HG03103 (cell line): ENCODE results near the gene MOGAT3.

Experiments
- ATAC-seq: cut with Tn5 transposase; IDR thresholded peaks from one replicate; pipeline ENCODE4 v1.9.1; 2021; ENCODE audit warnings: low read depth; ENCODE audit not compliant: unreplicated experiment

MOGAT3 gene

DNA sequence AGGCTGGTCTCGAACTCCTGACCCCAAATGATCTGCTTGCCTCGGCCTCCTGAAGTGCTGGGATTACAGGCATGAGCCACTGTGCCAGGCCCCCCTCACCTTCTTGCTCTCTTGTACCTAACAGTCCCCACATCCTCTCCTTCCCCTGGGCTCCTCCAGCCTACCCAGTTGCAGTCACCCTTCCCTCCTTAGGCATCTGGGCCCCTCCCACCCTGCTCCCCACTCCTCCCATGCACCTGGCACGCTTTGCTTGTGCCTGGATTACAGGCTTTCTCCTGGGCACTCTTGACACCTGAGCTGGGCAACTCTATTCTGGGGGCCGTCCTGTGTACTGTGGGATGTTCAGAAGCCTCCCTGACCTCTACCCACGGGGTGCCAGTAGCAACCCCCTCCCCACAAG is 33.8 kb upstream of the MOGAT3 start:
- ATAC-seq = no peak

DNA sequence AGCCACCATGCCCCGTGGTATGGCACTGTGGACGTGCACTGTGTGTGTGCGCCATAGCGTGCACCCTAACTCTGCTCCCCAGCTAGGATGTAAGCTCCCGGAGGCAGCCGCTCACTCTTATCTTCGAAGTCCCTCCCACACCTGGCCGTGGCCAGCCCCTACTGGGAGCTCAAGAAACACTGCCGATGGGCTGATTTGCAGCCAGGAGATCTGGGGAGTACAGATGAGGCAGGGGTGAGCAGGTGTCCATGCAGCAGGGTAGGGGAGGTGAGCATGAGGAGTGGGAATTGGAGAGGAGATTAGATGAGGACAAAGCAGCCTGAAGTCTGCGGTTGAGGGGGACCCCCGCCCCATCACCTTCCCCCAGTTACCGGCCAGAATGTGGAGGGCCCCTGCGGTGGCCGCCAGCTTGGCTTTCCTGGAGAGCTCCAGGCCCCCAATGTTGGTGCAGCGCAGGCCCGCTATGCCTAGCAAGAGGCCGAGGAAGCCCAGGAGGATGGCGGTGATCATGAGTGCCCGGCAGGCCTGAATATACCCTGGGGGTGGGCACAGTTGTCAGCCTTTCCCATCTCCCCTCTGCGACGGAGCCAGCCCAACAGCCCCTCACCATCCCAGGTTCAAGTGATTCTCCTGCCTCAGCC is 33.2 kb upstream of the MOGAT3 start:
- no peak for ATAC-seq

DNA sequence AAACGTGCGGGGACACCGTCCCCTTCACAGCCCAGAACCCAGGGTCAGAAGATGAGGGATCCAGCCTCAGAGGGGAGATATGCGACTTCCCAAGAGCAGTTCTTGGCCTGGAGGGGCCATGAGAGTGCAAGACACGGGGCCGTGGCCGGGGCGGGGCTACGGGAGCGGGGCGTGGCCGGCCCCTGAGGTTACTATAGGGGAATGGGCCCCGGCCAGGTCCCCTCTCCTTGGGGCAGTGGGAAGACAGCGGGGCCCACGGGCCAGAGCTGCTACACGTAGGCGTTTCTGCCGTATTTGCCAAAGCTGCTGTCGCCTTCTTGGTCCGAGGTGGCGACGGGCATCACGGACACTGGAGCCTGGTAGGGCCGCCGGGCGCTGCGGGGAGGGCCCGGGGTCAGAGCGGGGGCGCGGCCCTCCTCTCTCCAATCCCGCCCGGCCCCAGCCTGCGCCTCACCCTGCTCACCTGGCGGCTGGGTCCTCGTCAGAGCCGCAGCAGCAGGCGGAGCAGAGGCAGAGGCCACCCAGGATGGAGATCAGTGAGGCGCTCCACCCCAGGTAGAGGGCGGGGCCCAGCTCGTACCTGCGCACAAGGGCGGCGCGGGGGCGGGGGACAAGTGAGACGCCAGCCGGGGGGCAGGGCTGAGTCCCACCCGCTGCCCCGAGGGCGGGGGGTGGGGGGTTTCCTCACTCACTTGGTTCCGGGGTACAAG is 31.5 kb upstream of the MOGAT3 start:
- ATAC-seq = no peak

DNA sequence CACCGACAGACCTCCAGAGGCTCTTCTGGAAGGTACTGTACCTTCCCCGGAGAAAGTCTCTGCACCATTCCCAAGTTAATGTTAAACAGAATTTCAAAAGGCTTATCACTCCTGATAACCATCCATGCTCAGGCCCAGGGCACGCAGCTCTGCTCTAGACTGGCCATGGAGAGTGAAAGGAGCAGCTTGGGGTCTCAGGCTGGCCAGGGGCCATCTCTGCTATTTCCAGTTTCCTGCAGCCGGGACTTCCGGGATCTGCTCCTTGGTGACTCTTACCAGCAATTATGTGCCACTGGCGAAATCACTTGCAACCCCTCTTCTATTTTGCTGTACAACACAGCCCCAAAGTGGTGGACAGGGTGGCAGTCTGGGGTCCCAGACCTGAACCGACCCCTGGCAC is 30.8 kb upstream of the MOGAT3 start:
- ATAC-seq = no peak

DNA sequence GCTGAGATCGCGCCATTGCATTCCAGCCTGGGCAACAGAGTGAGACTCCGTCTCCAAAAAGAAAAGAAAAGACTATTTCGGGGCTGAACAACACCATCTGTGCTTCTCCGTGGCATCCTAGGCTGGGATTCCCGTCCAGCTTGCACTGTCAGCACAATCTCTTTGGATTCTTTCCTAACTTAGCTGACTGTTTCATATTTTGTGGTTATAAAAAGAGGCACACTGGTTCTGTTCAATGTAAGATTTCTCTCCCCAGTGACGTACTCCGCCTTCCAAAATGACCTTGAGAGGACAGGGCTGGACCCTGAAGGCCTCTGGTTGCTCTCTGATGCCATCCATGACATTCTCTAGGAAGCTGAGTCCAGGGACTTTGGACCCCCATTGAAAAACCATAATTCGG is 25.9 kb upstream of the MOGAT3 start:
- no peak for ATAC-seq

DNA sequence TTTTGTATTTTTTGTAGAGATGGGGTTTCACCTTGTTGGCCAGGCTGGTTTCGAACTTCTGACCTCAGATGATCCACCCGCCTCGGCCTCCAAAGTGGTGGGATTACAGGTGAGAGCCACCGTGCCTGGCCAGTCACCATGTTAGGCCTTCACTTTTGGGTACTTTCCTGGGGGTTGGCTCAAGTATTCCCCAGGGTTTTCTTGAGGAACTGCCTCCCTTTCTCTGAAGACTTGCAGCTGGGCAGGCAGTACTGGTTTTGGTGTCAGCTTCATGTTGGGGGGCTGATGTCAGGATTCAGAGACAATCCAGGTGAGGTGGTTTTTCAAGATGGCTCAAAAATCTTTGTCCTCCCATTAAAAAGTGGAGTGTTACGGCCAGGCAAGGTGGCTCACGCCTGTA is 24.8 kb upstream of the MOGAT3 start:
- no peak for ATAC-seq

DNA sequence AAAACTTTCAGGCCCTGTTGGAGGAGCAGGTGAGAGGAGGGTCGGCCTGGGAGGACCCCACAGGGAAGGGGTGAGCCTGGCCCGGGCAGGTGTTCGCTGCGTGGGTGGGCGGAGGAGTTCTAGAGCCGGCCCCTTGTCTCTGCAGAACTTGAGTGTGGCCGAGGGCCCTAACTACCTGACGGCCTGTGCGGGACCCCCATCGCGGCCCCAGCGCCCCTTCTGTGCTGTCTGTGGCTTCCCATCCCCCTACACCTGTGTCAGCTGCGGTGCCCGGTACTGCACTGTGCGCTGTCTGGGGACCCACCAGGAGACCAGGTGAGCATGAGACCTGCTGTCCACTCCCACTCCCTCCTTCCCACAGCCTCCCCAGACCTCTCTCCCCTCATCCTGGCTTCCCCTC is 22.7 kb upstream of the MOGAT3 start:
- ATAC-seq = no peak

DNA sequence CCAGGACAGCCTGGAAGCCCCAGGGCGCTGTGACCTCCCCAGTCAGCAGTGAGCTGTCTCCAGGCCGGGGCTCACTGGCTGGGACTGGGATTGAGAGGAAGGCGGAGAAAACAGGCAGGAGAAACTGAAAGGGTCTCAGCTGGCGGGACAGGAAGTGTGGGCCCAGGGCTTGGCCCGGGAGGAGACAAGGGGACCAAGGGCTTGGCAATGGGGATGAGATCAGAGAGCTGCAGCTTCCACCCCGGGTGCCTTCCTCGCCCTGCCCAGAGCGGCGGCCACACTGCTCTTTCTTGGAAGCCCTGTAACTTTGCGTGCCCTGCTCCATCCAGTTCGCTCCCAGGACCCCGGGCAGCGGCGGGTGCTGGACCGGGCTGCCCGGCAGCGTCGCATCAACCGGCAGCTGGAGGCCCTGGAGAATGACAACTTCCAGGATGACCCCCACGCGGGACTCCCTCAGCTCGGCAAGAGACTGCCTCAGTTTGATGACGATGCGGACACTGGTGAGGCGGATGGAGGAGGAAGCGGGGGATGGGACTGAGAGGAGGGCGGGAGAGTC is 21.5 kb upstream of the MOGAT3 start:
- no peak for ATAC-seq

DNA sequence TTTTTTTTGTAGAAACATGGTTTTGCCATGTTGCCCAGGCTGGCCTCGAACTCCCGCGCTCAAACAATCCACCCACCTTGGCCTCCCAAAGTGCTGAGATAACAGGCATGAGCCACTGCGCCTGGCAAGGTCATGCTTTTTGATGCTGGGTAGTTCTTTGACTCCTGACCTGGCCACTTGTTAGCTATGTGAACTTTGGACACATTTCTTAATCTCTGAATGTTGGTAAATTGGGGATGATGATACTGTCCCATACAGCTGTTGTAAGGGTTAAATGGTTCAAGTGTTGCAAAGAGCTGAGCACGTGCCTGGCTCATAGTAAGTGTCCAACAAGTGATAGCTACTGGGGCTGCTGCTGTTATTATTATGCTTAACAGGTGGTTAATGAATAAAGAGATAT is 19.5 kb upstream of the MOGAT3 start:
- no peak for ATAC-seq

DNA sequence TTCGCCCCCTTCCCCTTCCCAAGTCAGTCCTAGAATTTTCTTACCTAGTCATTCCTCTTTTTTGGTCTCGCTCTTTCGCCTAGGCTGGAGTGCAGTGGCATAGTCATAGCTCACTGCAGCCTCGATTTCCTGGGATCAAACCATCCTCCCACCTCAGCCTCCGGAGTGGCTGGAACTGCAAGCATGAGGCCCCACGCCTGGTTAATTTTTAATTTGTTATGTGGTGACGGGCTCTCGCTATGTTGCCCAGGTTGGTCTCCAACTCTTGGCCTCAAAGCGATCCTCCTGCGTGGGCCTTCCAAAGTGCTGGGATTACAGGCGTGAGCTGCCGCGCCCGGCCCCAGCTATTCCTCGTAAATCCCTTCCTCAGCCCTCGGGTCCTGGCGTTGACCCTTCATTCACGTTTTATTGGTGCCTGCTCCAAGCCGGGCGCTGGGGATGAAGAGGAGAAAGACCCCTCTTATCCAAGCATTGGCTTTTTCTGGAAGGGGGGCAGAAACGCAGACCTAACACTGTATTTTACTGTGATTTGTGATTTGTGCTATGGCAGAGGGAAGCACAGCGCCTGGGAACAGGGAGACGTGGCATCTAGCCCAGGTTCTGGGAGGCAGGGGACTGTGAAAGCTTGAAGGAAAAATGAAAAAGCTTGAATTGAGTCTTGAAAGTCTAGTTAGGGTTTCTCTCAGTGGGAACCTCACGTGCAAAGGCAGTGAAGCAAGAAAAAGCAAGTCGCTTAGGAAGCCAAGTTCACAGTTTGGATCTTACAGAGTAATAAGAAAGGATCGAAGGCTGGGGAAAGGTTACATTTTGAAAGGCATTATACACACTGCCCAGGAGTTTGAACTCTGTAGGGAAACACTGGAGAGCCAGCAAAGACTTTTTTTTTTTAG is 17.6 kb upstream of the MOGAT3 start:
- no peak for ATAC-seq

DNA sequence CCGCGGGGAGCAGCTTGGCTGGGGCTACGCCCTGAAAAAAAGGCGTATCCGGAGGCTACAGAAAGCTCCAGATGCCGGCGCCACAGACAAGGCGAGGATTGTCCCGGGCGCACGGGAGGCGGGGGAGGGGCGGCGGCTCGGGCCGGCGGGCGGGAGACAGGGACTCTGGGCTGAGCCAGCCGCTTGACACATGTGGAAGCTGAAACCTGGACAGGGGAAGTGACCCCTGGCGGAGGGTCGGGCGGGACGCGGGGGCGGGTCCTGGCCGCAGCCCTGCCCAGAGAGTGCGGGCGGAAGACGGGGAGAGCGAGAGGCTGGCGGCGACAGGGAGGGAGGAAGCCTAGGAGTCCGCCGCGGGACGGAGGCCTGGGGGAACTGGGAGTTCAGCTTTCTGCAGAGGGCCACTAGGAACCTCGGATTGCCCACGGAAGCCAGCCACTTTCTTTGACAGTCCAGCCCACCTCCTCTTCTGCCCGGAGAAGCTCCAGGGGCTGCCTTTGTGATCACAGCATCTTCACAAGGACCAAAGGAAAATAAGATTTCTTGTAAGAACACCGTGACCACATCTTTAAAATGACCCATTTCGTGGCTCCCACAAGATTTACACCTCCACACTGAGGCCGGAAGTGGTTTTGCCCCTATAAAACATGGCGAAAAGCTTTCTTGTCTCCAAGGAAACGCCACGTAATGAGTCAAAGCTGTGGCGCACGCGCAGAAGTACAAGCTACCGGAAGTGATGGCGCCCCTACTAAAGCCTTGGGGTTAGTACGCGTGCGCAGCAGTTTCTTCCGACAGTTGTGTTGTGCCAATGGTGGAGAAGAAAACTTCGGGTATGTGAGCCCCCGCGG is 16.8 kb upstream of the MOGAT3 start, which contains the start of the genes PLOD3 and ZNHIT1:
TSS of gene PLOD3 (minus strand) at position 194 of the 848 bp plus-strand sequence. CDS start 307 bp downstream, outside the sequence.
TSS of gene ZNHIT1 (plus strand) at position 778 of the 848 bp plus-strand sequence. CDS start at position 809, 31 bp downstream.
- peak; percentile 62 for ATAC-seq

DNA sequence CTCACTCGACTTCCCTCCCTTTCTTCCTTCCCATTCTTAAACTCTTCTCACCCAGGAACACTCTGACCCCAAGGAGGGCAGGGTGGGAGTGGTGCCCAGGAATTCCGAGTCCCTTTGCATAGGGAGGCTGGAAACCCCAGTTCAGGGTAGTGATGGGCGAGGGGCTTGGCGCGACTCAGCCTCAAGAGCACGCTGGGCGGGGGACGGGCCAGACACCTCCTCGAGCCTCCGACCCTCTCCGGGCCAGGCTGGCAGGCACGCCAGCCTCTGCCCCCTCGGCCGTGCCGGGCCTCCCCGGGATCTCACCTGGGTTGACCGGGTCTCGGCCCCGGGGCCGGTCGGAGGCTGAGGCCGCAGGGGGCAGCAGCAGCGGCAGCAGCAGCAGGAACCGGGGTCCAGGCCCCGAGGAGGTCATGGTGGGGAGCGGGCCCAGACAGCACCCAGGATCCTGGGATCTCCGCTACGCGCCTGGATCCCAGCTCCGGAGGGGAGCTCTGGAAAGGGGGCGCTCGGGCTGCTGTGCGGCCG is 16.1 kb upstream of the MOGAT3 start:
- peak; percentile 7 for ATAC-seq

DNA sequence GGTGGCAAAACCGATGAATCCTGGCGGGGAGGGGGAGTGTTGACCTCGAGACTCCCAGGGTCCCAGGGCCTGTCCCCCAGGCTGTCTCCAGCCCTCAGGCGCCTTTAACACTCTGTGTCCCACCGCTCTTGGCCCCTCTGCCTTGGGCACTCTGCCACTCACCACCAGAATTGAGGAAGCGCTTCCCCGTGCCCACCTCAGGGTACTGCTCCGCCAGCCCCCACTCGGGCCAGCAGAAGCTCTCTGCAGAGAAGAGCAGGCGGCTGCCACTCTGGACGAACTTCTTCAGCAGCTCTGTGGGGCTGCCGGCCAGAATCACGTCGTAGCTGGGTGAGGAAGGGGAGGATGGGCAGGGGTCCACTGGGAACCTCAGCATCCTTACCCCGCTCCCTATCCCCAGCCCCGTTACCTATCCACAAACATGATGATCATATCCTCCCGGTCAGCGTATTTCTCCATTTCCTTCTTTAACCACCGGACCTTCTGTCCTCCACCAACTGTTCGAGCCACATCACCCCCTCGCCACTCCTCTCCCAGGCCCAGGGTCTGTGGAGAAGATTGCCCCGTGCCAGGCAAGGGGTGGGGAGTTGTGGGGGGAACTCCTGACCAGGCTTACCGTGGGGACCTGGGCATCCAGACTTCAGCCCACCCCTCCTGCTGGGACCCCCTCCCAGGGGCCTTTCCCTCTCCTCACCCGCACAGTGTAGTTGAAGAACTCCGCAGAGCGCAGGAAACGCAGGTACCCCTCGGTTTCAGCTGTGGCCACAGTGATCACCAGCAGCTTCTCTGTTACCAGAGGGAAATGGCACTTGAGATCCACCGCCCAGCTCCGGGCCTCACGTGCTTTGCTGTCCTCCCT is 15.4 kb upstream of the MOGAT3 start:
- ATAC-seq = no peak

DNA sequence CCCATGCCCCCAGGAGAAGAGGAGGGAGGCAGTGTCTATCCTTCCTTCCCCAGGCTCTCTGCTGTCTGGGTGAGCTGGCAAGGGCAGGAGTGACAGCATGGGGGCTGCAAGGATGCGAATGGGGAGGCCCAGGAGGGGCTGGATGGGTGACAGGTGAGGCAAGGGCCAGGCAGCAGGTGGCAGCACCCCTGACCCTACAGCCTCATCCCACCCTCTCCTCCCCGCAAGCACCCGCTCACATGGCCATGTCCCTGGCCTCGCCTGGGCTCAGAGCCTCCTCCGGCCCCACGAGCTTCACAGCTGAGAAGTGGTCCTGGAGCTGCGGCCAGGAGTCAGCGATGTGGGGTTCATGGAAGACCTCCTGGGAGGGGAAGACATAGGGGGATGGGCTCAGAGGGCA is 11.2 kb upstream of the MOGAT3 start:
- no peak for ATAC-seq

DNA sequence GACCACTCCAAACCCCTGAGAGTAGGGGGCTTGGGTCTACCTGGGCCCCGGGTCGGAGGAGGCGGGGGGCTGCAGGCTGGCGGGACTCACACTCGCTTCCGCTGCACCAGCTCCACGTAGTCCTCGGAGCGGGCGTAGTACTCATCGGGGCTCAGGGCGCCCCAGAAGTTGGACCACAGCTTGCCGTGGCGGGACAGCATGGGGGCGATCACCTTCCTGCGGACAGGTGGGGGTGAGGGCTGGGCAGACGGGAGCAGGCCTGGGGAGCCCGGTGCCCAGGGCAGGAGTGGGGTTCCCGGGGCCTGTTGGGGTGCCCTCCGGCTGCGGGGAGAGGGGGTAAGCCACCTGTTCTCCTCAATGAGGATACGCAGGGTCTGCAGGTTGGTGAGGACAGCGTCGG is 10.7 kb upstream of the MOGAT3 start:
- no peak for ATAC-seq

DNA sequence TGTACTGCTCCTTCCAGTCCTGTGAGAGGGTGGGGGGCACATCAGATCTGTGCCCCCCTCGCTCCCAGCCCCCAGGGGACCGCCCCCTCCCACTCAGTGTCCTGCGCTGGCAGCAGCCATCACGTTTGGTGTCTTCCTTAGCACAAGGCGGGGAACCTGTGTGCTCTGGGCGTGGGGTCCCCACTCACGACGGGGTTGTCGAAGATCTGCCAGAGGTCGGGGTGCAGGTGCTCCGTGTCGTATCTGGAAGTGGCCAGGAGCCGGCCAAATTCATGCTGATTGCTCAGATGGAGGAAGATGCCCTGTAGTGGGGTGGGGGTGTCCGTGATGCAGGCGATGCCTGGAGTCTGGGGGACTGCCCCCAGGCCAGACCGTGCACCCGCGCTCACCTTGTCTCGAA is 9.3 kb upstream of the MOGAT3 start:
- ATAC-seq = no peak

DNA sequence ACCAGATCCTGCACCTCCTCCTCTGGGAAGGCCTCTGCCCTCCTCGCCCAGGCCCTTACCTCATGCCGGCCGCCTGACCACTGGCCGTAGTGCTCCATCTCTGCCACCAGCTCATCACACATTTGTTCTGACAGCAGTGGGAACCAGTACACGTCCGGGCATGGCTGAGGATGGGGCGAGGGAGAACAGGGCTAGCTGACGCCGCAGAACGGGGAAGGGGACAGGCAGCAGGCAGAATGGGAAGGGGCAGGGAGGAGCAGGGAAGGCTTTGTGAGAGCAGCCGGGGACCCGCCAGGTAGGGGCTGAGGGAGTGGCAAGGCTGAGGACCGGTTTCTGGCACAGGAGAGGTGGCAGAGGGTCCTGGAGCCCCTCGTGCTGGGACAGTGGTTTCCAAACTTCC is 8.0 kb upstream of the MOGAT3 start:
- ATAC-seq = no peak

DNA sequence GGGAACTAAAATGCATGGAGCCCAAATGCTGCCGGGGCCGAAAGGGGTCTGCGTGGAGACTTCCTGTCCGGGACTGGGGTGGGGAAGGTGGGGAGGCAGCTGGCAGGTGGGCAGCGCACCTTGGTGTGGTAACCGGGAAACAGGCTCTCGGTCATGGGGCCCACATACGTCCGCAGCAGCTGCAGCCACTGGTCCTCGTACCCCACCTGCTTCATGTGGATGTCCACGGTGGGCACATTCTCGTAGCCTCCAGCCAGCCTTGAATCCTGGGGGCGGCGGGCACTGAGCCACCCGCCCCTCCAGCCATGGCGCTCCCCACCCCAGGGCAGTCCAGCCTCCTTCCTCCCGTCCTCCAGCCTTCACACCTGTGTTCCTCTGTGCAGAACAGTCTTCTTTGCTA is 6.6 kb upstream of the MOGAT3 start:
- no peak for ATAC-seq

DNA sequence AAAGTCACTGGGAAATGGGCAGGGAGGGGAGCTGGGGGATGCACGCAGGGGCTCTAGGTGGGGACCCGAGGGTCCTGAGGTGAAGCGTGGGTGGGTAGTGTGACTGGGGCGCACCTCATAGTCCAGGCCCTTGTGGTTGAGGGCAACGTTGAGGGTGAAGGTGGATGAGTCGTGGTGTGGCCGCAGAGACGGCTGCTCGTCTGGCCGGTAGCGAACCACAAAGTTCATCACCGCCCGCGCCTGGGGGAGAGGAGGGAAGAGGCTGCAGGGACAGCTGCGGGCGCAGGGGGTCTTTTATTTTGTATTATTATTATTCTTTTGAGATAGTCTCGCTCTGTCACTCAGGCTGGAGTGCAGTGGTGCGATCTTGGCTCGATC is 5.8 kb upstream of the MOGAT3 start:
- no peak for ATAC-seq
